Measurements from ENCODE around the gene ZFTA.
"Not testable (repeated sequence)": the region's sequence is repeated elsewhere in the genome, so short reads cannot be mapped to it uniquely, and the experiment has no call there.

ZFTA gene

DNA sequence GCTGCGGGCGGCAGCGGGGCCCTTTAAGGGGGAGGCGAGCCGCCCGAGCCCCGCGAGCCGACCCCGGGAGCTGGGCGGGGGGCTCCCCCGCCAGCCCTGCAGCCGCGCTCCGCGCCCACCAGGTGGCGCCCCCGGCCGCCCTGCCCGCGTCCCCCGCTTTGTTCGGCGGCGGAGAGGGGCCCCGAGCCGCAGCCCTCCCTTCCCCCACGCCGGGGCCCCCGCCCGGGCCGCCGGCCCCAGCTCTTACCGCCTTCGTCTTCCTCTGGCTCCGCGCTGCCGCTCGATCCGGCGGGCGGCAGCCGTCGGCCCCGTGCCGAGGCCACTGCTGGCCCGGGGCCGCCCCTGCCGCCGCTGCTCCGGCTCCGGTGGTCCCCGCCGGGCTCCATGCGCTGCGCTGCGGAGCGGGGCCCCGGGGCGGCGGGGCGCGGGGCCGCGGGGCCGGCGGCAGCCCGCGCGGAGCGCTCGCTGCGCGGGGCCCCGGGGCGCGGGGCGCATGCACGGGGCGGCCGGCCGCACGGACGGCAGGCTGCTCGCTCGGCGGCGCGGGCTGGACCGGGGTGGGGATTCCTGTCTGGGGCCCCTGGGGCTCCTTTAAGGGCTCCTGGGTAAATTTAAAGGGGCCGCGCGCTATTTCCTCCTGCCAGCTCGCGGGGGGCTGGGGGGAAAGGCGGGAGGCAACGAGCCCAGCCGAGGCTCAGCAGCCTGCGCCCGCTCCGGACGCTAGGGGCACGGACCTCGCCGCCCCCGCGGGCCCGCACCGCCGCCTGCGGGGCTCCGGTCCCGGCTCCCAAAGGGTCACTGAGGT lies at the start of gene ZFTA:
Gene ZFTA, minus strand, starts transcription at position 539 of the 805 bp plus-strand sequence. Its CDS starts 153 bp downstream, at position 386.
- DNase-seq: peak; percentile 56

DNA sequence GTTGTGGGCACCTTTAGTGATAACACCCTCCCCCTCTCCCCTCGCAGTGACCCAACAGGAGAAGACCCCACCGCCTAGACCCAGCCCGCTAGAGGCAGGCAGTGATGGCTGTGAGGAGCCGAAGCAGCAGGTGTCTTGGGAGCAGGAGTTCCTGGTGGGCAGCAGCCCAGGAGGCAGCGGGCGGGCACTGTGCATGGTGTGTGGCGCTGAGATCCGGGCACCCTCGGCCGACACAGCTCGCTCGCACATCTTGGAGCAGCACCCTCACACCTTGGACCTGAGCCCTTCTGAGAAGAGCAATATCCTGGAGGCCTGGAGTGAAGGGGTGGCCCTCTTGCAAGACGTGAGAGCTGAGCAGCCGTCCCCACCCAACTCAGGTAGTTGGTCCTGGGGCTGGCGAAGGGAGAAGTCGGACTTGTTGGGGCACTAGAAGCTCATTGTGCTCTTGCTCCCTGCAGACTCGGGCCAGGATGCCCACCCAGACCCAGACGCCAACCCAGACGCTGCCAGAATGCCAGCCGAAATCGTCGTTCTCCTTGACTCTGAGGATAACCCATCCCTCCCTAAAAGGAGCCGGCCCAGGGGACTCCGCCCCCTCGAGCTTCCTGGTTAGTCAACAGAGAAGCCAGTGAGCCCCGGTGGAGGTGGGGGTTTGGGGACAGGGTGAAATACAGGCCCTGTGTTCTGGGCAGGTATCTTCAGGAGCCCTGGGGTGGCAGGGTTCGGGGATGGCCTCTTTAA lies 49.4 kb upstream of the ZFTA start:
- no peak for DNase-seq

DNA sequence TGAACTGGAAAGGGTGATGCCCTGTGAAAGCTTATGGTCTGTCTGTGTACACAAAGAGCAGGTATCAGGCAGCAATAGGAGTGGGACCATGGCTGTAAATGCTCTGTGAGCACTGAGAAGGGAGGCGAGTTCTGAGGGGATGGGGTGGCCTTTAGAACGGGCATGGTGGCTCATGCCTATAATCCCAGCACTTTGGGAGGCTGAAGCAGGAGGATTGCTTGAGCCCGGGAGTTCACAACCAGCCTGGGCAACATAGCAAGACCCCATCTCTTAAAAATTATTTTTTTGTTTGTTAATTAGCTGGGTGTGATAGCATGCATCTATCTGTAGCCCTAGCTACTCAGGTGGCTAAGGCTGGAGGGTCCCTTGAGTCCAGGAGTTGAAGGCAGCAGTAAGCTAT lies 48.2 kb upstream of the ZFTA start:
- no peak for DNase-seq

DNA sequence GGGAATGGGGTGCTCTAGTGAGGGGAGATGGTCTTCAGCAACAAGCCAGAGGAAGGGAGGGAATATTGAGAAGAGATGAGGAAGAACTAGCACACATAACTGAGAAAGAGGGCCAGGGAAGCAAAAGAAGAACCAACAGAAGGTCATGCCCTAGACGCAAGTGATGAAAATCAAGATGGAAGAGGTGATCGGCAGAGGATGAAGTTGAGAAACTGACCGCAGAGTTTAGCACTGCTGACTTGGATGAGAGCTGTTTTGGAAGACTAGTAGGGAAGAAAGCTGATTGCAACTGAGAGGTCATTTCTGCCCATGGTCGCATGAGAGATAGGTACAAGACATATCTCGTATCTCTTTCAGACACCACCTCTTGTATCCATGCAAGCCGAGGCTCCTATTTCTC lies 47.6 kb upstream of the ZFTA start:
- no peak for DNase-seq

DNA sequence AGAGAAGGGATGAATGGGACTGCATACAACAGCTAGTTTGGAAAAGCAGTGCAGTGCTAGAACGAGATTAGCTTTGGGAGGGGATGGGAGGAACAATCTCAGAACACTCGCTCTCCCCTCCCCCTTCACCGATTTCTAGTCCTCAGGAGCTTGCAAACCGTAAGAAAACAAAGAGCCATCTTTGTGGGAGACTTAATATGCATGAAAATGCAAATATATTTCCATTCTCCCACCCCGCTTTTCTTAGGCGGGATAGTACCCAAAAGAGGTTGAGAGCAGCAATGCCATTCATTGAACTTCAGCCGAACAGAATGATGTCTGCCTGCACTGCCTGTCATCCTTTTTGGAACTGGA lies 45.8 kb upstream of the ZFTA start:
- DNase-seq: no peak

DNA sequence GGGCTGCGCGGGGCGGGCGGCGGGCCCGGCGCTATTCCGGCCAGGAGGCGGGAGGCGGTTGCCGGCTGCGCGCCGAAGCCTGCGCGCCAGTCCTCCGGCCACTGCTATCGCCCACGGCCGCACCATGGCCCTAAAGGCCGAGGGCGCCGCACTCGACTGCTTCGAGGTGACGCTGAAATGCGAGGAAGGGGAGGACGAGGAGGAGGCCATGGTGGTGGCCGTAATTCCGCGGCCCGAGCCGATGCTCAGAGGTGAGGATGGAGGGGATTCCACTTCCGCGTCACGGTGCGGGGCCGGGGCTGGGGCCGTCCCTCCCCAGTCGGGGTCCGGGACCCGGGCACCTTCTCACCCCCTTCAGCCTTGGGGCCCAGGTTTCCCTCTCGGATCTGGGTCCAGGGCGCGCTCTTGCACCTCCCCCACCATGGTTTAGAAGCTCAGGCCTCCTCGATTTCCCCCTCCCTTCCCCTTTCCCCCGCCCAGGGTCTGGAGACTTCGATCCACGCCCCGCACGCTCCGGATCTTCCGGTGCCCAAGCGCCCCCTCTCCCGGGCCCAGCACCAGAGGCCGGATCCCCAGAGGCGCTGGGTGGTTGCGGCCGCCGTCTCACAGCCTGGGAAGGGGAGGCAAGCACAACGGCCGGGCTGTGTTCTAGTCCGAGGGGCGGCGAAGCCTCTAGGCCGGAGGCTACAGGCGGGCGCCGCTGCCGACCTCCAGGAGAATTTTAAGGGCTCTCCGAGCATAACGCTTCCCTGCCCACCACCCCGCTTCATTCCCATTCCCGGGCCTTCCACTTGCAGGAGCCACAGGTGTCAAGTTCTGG lies 45.2 kb upstream of the ZFTA start:
- peak; percentile 67 for DNase-seq

DNA sequence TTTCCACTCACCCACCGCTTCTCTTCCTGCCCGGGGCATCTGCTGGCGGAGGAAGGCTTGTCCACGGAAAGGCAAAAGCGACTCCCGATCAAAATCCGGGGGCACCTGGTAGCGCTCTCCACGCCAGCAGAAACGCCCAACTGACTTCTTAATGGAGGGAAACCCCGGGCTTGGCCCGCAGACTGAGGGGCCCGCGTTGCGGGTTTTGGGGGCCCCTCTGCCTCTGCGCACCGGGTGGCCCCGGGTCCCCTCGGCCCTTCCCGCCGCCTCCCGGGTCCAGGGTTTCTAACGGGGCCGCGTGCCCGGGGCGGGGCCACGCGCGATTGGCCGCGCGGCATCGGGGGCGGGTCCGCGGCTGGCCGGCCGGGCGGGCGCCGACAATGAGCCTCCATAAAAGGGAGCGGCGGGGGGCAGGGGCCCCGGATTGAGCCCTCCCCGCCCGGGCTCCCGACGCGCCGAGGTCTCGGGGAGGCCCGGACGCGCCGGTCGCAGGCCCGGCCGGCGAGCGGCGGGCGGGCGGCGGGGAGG lies 44.5 kb upstream of the ZFTA start, which contains the start of gene SPINDOC:
Gene SPINDOC, plus strand, starts transcription at position 422 of the 528 bp plus-strand sequence. CDS start 231 bp downstream, outside the sequence.
- DNase-seq: peak; percentile 87

DNA sequence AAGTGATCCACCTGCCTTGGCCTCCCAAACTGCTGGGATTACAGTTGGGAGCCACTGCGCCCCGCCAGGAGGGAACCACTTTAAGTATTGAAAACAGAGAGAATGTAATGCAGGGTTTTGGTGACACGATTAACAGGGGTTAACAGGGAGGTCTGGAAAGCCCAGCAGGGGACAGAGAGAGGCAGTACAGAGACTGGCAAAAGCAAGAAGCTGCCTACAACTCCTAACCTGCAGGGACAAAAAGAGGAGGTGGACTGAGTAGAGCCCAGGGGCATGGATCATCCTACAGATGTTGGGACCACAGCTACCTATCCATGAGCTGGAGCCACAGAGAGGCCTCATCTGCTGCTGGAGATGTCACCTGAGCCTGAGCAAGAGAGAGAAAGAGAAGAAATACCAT lies 42.9 kb upstream of the ZFTA start:
- DNase-seq: no peak

DNA sequence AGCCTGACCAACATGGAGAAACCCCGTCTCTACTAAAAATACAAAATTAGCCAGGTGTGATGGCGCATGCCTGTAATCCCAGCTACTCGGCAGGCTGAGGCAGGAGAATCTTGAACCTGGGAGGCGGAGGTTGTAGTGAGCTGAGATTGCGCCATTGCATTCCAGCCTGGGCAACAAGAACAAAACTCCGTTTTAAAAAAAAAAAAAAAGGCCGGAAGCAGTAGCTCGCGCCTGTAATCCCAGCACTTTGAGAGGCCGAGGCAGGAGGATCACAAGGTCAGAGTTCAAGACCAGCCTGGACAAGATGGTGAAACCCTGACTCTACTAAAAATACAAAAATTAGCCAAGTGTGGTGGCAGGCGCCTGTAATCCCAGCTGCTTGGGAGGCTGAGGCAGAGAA lies 41.8 kb upstream of the ZFTA start:
- not testable (repeated sequence) for DNase-seq

DNA sequence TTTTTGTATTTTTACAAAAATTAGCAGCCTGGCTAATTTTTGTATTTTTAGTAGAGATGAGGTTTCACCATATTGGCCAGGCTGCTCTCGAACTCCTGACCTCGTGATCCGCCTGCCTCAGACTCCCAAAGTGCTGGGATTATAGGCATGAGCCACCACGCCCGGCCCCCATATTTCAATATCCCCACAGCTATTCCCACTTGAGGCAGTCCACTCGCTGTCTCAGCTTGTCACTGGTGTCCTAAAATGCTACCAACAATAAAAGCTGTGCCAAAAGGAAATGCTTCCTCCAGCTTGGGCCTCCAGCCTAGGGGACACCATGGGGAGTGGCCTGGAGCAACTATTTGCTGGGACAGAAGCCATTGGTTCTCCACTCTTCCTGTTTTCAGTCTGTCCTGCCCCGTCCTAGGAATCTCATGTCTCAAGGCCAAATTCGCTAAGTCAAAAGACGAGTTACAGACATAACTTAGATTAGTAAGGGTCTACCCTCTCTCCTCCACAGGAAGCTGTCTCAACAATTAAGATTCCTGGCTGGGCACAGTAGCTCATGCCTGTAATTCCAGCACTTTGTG lies 37.4 kb upstream of the ZFTA start:
- no peak for DNase-seq

DNA sequence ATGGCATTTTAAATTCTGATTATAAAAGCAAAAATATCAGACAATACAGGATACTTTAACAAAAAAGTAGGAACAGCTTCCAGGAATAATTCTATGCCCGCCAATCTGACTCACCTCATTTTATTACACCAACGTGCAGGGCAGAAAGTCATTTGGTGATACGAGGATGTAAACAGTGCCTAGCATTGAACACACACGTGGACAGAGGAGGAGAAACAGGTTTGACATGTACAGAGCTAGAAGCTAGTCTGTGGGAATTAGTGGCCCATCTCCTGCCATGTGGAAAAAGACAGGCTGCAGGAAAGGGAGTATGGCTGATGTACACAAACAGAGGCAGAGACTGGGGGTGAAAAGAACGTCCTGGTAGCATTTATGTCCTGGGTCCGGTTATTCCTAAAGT lies 35.7 kb upstream of the ZFTA start:
- no peak for DNase-seq

DNA sequence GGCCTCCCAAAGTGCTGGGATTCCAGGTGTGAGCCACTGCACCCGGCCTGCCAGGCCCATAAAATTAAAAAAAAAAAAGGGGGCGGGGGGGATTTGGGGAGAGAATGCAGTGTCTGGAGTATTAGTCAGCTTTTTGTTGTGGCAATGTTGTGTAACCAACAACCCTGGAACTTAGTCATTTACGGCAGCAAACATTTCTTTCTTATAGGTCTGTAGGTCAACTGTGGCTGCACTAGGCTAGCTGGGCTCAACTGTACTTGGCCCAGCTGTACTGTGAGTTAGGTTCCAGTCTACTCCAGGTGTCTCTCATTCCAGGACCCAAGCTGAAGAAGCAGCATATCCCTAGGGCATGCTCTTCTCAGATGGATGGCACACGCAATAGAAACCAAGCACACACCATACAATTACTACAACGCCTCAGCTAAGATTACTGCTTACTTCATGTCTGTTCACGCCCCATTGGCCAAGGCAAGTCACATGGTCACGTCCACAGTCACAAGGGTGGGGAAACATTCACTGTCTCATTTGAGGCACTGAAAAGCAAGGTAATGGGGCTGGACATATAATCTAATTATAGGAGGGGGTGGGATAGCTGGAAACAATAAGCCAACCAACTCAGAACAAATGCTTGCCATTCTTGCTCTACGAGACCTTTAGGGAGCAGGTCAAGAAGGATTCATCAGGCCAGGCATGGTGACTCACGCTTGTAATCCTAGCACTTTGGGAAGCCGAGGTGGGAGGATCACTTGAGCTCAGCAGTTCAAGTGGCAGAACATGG lies 34.3 kb upstream of the ZFTA start:
- DNase-seq: no peak

DNA sequence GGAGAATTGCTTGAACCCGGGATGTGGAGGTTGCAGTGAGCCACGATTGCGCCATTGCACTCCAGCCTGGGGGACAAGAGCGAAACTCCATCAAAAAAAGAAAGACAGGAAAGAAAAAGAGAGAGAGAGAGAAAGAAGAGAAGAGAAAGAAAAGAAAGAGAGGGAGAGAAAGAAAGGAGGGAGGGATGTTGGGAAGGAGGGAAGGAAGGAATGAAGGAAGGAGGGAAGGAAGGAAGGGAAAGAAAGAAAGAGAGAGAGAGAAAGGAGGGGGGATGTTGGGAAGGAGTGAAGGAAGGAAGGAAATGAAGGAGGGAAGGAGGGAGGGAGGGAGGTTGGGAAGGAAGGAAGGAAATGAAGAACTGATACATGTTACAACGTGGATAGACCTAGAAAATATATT lies 32.3 kb upstream of the ZFTA start:
- no peak for DNase-seq

DNA sequence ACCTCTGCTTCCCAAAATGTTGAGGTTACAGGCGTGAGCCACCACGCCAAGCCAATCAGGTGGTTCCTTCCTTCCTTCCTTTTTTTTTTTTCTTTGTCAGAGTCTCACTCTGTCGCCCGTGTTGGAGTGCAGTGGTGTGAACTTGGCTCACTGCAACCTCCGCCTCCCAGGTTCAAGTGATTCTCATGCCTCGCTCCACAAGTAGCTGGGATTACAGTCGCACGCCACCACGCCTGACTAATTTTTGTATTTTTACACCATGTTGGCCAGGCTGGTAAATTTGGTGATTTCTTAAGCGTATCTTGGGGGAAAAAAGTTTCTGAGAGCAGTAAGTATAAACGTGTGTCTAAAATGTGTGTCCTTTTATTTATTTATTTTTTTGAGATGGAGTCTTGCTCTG lies 26.5 kb upstream of the ZFTA start:
- DNase-seq: no peak

DNA sequence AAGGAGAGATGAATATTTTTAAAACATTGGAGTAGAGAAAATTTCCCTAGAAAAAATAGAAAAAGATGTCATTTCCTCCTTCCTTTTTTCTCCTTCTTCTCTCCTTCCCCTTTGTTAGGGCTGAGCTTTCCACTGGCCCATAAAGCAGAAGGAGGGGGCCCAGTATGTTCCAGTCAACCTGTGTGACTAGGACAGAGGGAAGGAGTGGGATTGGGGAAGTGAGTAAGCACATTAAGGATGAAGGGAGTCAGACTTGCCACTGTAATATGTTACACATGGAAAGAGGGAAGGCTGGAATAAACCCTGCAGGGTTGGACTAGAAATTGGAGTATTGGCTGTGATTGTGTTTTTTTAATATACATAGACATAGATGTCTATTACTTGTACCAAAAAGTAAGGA lies 24.6 kb upstream of the ZFTA start:
- DNase-seq: no peak

DNA sequence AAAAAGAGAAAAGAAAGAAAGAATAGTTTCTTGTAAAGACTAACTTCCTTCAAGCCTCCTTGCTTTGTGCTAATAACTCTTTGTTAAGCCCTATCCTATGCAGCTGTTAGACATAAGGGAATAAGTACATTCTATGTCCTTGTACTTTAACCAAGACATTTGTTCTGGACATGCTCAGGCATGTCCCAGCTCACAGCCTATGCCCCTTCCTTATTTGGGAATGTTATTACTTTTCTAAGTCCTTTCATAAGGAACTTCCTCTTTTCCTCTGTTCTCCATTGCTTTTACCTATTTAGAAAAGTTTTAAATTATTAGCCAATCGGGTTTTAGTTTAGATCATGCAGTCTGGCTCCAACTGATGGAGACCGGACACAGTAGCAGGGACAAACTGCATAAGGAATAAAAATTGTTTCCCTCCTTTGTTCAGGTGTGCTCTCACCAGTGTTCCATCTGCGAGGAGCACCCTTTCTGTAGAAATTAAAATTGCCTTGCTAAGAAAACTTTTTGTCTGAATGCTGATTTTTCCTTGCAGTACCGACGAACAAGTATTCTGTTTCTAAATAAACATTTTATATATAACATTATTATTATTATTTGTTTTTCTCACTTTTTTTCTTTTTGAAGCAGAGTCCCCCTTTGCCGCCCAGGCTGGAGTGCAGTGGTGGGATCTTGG lies 23.1 kb upstream of the ZFTA start:
- no peak for DNase-seq

DNA sequence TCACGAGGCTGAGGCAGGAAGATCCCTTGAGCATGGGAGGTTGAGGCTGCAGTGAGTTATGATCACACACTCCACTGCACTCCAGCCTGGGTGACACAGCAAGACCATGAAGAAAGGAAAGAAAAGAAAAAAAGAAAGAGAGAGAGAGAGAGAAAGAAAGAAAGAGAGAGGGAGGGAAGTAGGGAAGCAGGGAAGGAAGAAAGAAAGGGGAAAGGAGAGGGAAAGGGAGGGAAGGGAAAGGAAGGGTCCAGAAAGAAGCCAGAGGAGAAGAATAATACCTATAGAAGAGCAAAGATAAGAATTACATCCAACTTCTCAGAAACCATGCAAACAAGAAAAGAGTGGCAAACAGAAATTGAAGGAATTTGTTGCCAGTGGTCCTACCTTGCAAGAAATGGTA lies 17.2 kb upstream of the ZFTA start:
- no peak for DNase-seq

DNA sequence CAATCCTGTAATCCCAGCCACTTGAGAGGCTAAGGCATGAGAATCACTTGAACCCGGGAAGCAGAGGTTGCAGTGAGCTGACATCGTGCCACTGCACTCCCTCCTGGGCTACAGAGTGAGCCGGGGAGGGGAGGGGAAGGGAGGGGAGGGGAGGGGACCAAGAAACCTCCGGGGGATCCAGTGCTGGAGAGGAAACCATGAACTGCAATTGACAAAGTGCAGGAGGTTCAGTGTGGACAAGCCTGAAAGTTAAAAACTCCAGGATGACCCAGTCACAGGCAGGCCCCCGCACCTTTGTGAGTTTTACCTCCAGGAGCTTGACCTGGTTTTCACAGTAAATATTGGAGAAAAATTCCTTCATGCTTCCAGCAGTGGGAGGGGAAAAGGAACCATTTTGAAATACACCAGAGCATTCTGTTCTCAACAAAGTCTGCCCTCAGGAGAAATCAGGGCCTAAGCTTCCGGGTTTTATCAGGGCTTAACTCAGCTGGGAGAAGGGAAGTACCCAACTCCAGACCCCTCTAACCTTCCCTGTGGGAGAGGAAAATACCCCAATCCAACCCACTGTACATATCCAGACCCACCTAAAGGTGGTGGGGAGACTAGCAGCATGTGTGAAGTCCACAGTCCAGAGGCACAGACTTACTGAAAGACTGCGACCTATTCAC lies 15.5 kb upstream of the ZFTA start:
- DNase-seq: no peak

DNA sequence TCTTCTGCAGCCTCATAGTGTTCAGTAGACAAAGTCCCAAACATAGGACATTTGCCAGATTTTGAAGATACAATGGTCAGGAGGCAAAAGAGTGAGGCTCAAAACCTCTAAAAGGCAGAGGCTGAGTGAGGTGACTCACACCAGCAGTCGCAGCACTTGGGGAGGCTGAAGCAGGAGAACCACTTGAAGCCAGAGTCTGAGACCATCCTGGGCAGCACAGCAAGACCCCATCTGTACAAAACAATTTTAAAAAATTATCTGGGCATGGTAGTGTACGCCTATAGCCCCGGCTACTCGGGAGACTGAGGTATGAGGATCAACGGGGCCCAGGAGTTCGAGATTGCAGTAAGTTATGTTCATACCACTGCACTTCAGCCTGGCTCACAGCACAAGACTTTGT lies 14.2 kb upstream of the ZFTA start:
- no peak for DNase-seq

DNA sequence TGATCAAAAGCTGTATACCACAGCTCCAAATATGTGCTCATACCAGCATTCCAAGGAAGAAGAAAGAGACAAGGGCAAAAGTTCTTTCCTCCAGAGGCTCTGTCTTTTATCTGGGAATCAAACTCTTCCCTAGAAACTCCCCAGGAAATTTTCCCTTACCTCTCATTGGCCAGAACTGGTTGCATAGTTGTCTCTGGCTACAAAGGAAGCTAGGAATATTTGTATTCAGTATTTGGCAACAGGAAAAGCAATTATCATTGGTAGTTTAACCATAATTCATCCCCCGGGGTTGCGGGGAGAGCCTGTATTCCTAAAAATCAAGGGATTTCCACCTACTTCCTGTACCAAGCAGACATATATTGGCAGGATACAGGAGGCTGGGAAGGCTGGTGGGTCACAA lies 10.5 kb upstream of the ZFTA start:
- DNase-seq: no peak

DNA sequence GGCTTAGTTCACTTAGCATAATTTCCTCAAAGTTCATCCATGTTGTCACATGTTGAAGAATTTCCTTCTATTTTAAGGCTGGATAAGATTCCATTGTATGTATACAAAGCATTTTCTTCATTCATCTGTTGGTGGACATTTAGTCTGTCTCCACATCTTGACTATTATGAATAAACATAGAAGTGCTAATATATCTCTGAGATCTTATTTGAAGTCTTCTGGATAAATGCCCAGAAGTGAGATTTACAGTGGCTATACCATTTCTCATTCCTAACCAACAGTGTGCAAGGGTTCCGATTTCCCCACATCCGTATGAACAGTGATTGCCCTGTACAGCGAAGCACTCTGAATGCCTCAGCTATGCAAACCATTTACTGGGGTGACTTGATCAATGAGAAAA lies 6.6 kb upstream of the ZFTA start:
- no peak for DNase-seq

All from activated CD4-positive, alpha-beta T cell treated with anti-CD3 and anti-CD28 coated beads, Interleukin-10, Interleukin-2, amounts not matched to agents 100 ng/mL and 50 ng/mL, durations not matched to agents 16 hours and 8 hours (primary cell).